Measurements from ENCODE around the gene MINPP1. TPM values are rescaled to one million over a fixed set of nuclear protein-coding genes. Genes with fewer than 3 reads are reported as not detected.

MINPP1 gene
- total RNA-seq, 3 donors from 2014 or later = 10.4 to 12.1 (median 11.6) TPM

- H3K27me3 Mint-ChIP-seq (ENCODE audit: low read depth) = no peaks in the 10 kb centered on the region
- no peaks in the 10 kb centered on the region for H3K9me3 Mint-ChIP-seq
- peaks cover 12% of the 10 kb centered on the region for H3K36me3 Mint-ChIP-seq (ENCODE audit: insufficient read depth)
- ATAC-seq = peak; percentile 42 to 55
- H3K4me1 Mint-ChIP-seq (ENCODE audit: low read depth) = peaks cover 35% of the 10 kb centered on the region
- H3K4me3 Mint-ChIP-seq = peak overlapping the region; percentile 87
- peak; percentile 38 for DNase-seq
Observed at GRCh38 chr10:87505366-87506111, 846 bp downstream of the MINPP1 start.

- ATAC-seq = no peak
- Mint-ChIP-seq H3K36me3 (ENCODE audit: insufficient read depth) (peaks cover 15% of the 10 kb centered on the region), H3K4me1 (ENCODE audit: low read depth) (peaks cover 35% of the 10 kb centered on the region)
Observed at GRCh38 chr10:87506956-87507355, 2.3 kb downstream of the MINPP1 start.

GRCh38 chr10:87507879-87508483 is 3.3 kb downstream of the MINPP1 start:
- H3K27me3 Mint-ChIP-seq (ENCODE audit: low read depth) = no peaks in the 10 kb centered on the region
- peaks cover 20% of the 10 kb centered on the region for H3K36me3 Mint-ChIP-seq (ENCODE audit: insufficient read depth)
- no peak for DNase-seq
- no peaks in the 10 kb centered on the region for H3K9me3 Mint-ChIP-seq
- no peak for ATAC-seq
- peaks cover 35% of the 10 kb centered on the region for H3K4me1 Mint-ChIP-seq (ENCODE audit: low read depth)
- H3K4me3 Mint-ChIP-seq = no peak overlapping the region

More at GRCh38 chr10:87506956-87507355, 2.3 kb downstream of the MINPP1 start:
- Mint-ChIP-seq H3K9me3 (no peaks in the 10 kb centered on the region), H3K4me3 (no peak overlapping the region), H3K27me3 (ENCODE audit: low read depth) (no peaks in the 10 kb centered on the region)
- DNase-seq = no peak

DNA sequence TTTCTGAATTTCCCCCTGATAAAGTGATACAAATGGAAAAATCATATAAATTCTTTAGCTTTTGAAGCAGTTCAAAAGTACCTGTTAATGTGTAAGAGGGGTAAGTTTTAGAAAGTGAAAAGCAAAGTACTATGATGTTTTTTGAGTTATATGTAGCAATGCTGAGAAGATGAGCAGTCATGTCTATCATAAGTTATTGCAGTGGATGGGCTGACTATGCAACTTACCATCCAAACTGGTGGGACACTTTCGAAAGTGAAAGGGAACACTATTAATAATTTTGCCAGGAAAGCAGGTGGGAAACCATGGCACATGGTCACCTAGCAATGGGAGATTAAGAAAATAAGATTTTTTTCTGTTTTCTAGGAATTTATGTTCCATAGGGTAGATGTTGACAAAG is 4.1 kb downstream of the MINPP1 start:
- DNase-seq (no peak), ATAC-seq (no peak)
- Mint-ChIP-seq H3K27me3 (ENCODE audit: low read depth) (no peaks in the 10 kb centered on the region), H3K4me3 (no peak overlapping the region), H3K9me3 (no peaks in the 10 kb centered on the region), H3K4me1 (ENCODE audit: low read depth) (peaks cover 31% of the 10 kb centered on the region), H3K36me3 (ENCODE audit: insufficient read depth) (peaks cover 23% of the 10 kb centered on the region)

DNA sequence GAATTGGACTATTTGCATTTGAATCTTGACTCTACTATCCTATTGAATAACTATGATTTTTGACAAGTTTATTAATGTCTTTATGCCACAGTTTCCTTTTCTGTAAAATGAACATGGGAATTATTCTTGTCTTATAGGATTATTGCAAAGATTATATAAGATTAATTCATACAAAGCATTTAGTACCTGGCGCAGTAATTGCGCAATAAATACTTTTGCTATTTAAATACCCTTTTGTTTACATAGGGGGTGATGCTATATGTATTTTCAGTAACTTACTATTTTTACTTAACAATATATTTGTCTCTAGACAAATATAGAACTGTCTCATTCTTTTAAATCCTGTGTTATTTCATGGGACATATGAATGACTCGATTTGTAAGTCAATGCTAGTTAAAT is 5.3 kb downstream of the MINPP1 start:
- peaks cover 29% of the 10 kb centered on the region for H3K36me3 Mint-ChIP-seq (ENCODE audit: insufficient read depth)
- no peaks in the 10 kb centered on the region for H3K9me3 Mint-ChIP-seq
- no peaks in the 10 kb centered on the region for H3K27me3 Mint-ChIP-seq (ENCODE audit: low read depth)
- no peak for ATAC-seq
- peaks cover 24% of the 10 kb centered on the region for H3K4me1 Mint-ChIP-seq (ENCODE audit: low read depth)
- no peak overlapping the region for H3K4me3 Mint-ChIP-seq
- DNase-seq = no peak

DNA sequence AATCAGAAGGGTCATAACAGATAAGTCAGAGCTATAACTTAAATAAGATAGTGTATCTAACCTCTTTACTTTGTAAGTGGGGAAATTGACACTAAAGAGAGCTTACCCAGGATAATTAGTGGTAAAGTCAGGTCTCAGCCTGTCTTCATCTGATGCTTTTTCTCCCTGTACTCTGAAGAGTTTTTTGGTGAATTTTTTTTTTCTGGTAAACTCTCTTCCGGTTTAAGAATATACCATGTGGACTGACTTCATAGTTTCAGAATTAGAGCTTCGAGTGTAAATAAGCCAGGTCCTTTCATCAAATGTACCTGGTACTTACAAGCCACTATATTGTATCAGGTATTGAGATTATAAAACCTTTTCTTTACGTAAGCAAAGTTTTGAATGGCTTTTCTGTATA is 6.8 kb downstream of the MINPP1 start:
- peaks cover 14% of the 10 kb centered on the region for H3K4me1 Mint-ChIP-seq (ENCODE audit: low read depth)
- H3K4me3 Mint-ChIP-seq = no peak overlapping the region
- DNase-seq = no peak
- no peaks in the 10 kb centered on the region for H3K27me3 Mint-ChIP-seq (ENCODE audit: low read depth)
- no peak for ATAC-seq
- H3K9me3 Mint-ChIP-seq = no peaks in the 10 kb centered on the region
- peaks cover 30% of the 10 kb centered on the region for H3K36me3 Mint-ChIP-seq (ENCODE audit: insufficient read depth)

- Mint-ChIP-seq H3K4me3 (no peak overlapping the region), H3K36me3 (ENCODE audit: insufficient read depth) (peaks cover 38% of the 10 kb centered on the region), H3K27me3 (ENCODE audit: low read depth) (no peaks in the 10 kb centered on the region), H3K4me1 (ENCODE audit: low read depth) (peaks cover 5% of the 10 kb centered on the region), H3K9me3 (peaks cover 3% of the 10 kb centered on the region)
- no peak for ATAC-seq
- DNase-seq = no peak
Observed at GRCh38 chr10:87518937-87519336, 14.2 kb downstream of the MINPP1 start.

GRCh38 chr10:87519582-87519981 is 14.9 kb downstream of the MINPP1 start:
- H3K9me3 Mint-ChIP-seq = peaks cover 3% of the 10 kb centered on the region
- DNase-seq (no peak), ATAC-seq (peak in 1 of 2 donors; percentile 21)
- H3K36me3 Mint-ChIP-seq (ENCODE audit: insufficient read depth) = peaks cover 38% of the 10 kb centered on the region
- H3K27me3 Mint-ChIP-seq (ENCODE audit: low read depth) = no peaks in the 10 kb centered on the region
- H3K4me3 Mint-ChIP-seq = no peak overlapping the region
- H3K4me1 Mint-ChIP-seq (ENCODE audit: low read depth) = peaks cover 5% of the 10 kb centered on the region

GRCh38 chr10:87523731-87524130 is 19.0 kb downstream of the MINPP1 start:
- ATAC-seq = no peak
- Mint-ChIP-seq H3K36me3 (ENCODE audit: insufficient read depth) (peaks cover 58% of the 10 kb centered on the region), H3K4me3 (no peak overlapping the region), H3K4me1 (ENCODE audit: low read depth) (peaks cover 11% of the 10 kb centered on the region), H3K27me3 (ENCODE audit: low read depth) (no peaks in the 10 kb centered on the region), H3K9me3 (peaks cover 6% of the 10 kb centered on the region)
- DNase-seq = no peak

GRCh38 chr10:87524296-87524695 is 19.6 kb downstream of the MINPP1 start:
- Mint-ChIP-seq H3K4me3 (no peak overlapping the region), H3K36me3 (ENCODE audit: insufficient read depth) (peaks cover 58% of the 10 kb centered on the region), H3K9me3 (peaks cover 6% of the 10 kb centered on the region), H3K4me1 (ENCODE audit: low read depth) (peaks cover 9% of the 10 kb centered on the region), H3K27me3 (ENCODE audit: low read depth) (no peaks in the 10 kb centered on the region)
- DNase-seq (no peak), ATAC-seq (no peak)

DNA sequence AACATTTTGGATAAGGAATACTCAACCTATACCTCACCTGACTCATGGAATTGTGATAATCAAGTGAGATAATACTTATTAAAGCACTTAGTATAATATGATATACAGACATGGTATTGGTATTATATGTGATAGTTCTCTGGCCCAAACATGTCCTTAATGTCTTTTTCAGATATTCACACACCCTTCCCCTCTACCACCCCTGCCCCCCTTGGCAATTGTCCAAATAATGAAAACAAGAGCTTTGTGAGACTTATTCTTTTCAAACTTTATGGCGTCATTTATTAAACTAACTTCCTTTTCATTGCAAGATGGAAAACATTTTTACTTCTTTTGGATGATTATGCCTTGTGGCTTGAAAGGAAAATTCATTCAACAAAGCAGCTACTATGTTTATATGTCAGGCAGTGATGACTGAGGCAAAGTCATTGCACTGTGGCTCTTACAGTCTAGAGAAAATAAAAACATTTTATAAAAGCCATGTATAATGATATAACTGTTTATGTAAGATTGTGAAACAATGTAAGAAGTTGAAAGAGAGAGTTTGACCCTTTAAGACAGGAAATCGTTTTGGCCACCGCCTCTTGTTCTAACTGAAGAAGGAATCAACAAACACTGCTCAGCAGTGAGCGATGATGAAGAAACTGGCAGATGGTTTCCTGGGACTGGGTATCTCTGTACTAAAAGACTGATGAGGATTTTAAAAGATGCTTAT is 27.4 kb downstream of the MINPP1 start:
- Mint-ChIP-seq H3K4me1 (ENCODE audit: low read depth) (peaks cover 2% of the 10 kb centered on the region), H3K9me3 (peaks cover 2% of the 10 kb centered on the region), H3K27me3 (ENCODE audit: low read depth) (no peaks in the 10 kb centered on the region), H3K36me3 (ENCODE audit: insufficient read depth) (peaks cover 36% of the 10 kb centered on the region), H3K4me3 (no peak overlapping the region)
- ATAC-seq (no peak), DNase-seq (no peak)

- no peak for DNase-seq
- Mint-ChIP-seq H3K4me3 (no peak overlapping the region), H3K4me1 (ENCODE audit: low read depth) (peaks cover 4% of the 10 kb centered on the region), H3K27me3 (ENCODE audit: low read depth) (no peaks in the 10 kb centered on the region), H3K36me3 (ENCODE audit: insufficient read depth) (peaks cover 30% of the 10 kb centered on the region), H3K9me3 (no peaks in the 10 kb centered on the region)
- no peak for ATAC-seq
Observed at GRCh38 chr10:87532696-87533095, 28.0 kb downstream of the MINPP1 start.

DNA sequence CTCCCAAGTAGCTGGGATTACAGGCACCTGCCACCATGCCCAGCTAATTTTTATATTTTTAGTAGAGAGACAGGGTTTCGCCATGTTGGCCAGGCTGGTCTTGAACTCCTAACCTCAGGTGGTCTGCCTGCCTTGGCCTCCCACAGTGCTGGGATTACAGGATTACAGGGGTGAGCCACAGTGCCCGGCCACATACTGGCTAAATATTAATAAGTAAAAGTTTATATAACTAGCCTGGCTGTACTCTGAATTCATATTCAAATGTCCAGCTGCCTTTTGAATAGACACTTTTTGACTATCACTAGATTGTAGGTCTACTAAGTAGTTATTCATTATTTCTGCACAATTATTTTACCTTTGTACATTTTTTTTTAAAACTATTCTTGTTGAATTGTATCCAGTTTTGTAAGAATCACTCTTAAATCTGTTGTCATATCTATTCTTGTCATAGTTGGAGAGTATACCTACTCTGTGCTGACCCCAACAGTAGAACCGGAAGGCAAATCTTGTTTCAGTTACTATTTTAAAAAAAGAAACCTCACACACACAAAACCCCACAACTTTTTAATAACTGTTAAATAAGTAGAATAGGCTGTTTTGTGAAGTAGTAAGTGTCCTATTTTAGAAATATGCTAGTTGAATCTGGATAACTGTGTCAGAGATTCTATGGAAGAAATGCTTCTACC is 29.6 kb downstream of the MINPP1 start:
- no peak for ATAC-seq
- no peak for DNase-seq
- H3K27me3 Mint-ChIP-seq (ENCODE audit: low read depth) = no peaks in the 10 kb centered on the region
- H3K4me1 Mint-ChIP-seq (ENCODE audit: low read depth) = peaks cover 6% of the 10 kb centered on the region
- peaks cover 28% of the 10 kb centered on the region for H3K36me3 Mint-ChIP-seq (ENCODE audit: insufficient read depth)
- H3K9me3 Mint-ChIP-seq = no peaks in the 10 kb centered on the region
- H3K4me3 Mint-ChIP-seq = no peak overlapping the region

All from activated T-cell treated with anti-CD3 and anti-CD28 coated beads, Interleukin-2, amount 50 U/mL, for 4 hours (primary cell).